Effector memory CD4-positive, alpha-beta T cell (primary cell): Measurements from ENCODE around the gene CDK15.
A peak's percentile ranks its signal among the peaks of the same experiment; 100 is the strongest.

ENCODE experiments used
- DNase-seq, 3 donors: peaks; one replicate each; pipeline ENCODE4 v3.0.0-alpha.2; 2020
- H3K27ac ChIP-seq: 2 replicates; pipeline ENCODE4 v1.7.0; 2013; ENCODE audit warnings: mild to moderate bottlenecking, low read length, moderate library complexity; ENCODE audit not compliant: insufficient read depth, poor library complexity, severe bottlenecking
- H3K27me3 ChIP-seq: replicated peaks from 2 replicates; pipeline ENCODE4 v1.7.0; 2013; ENCODE audit warnings: mild to moderate bottlenecking, low read length; ENCODE audit not compliant: insufficient read depth, control insufficient read depth, poor library complexity, severe bottlenecking
- H3K36me3 ChIP-seq: 2 replicates; pipeline ENCODE4 v1.7.0; 2013; ENCODE audit warnings: mild to moderate bottlenecking, low read length, moderate library complexity; ENCODE audit not compliant: control insufficient read depth, insufficient read depth
- H3K4me1 ChIP-seq: 2 replicates; pipeline ENCODE4 v1.7.0; 2013; ENCODE audit warnings: low read length, mild to moderate bottlenecking; ENCODE audit not compliant: control insufficient read depth, insufficient read depth, poor library complexity, severe bottlenecking
- H3K4me3 ChIP-seq: 2 replicates; pipeline ENCODE4 v1.7.0; 2013; ENCODE audit warnings: low read length, low read depth, mild to moderate bottlenecking; ENCODE audit not compliant: insufficient read depth, poor library complexity, severe bottlenecking
- H3K9me3 ChIP-seq: 2 replicates; pipeline ENCODE4 v1.7.0; 2013; ENCODE audit warnings: mild to moderate bottlenecking, low read length, moderate library complexity; ENCODE audit not compliant: control insufficient read depth

The CDK15 gene

GRCh38 chr2:201858281-201859184 is 52.2 kb downstream of the CDK15 start:
- no peak for DNase-seq
- no peak overlapping the region for H3K27ac ChIP-seq
- no peak overlapping the region for H3K4me3 ChIP-seq

GRCh38 chr2:201859949-201860348 is 53.6 kb downstream of the CDK15 start:
- H3K4me1 ChIP-seq, result peaks cover 5% of the 10 kb centered on the region
- no peak for DNase-seq
- no peak overlapping the region for H3K27ac ChIP-seq
- no peaks in the 10 kb centered on the region for H3K9me3 ChIP-seq
- no peaks in the 10 kb centered on the region for H3K36me3 ChIP-seq
- no peak overlapping the region for H3K4me3 ChIP-seq
- H3K27me3 ChIP-seq, result peaks cover 3% of the 10 kb centered on the region

More at GRCh38 chr2:201858281-201859184, 52.2 kb downstream of the CDK15 start:
- peaks cover 5% of the 10 kb centered on the region for H3K4me1 ChIP-seq
- H3K9me3 ChIP-seq, result no peaks in the 10 kb centered on the region
- H3K27me3 ChIP-seq, result no peaks in the 10 kb centered on the region
- no peaks in the 10 kb centered on the region for H3K36me3 ChIP-seq

- Histone ChIP-seq H3K4me3 (no peak overlapping the region), H3K27ac (no peak overlapping the region), H3K36me3 (no peaks in the 10 kb centered on the region), H3K9me3 (no peaks in the 10 kb centered on the region), H3K27me3 (peaks cover 7% of the 10 kb centered on the region), H3K4me1 (peaks cover 5% of the 10 kb centered on the region)
- peak in 1 of 3 donors; percentile 15 for DNase-seq
Observed at GRCh38 chr2:201860636-201861066, 54.3 kb downstream of the CDK15 start.

- Histone ChIP-seq H3K9me3 (no peaks in the 10 kb centered on the region), H3K4me1 (peaks cover 5% of the 10 kb centered on the region), H3K27me3 (peaks cover 7% of the 10 kb centered on the region), H3K4me3 (no peak overlapping the region), H3K36me3 (no peaks in the 10 kb centered on the region), H3K27ac (no peak overlapping the region)
- no peak for DNase-seq
Observed at GRCh38 chr2:201862843-201863242, 56.5 kb downstream of the CDK15 start.

- no peak for DNase-seq
- no peaks in the 10 kb centered on the region for H3K4me1 ChIP-seq
- H3K4me3 ChIP-seq, result no peak overlapping the region
- H3K36me3 ChIP-seq, result no peaks in the 10 kb centered on the region
- no peak overlapping the region for H3K27ac ChIP-seq
- no peaks in the 10 kb centered on the region for H3K9me3 ChIP-seq
- H3K27me3 ChIP-seq, result peaks cover 7% of the 10 kb centered on the region
Observed at GRCh38 chr2:201866643-201867473, 60.5 kb downstream of the CDK15 start.

- Histone ChIP-seq H3K4me1 (no peaks in the 10 kb centered on the region), H3K9me3 (no peaks in the 10 kb centered on the region), H3K36me3 (no peaks in the 10 kb centered on the region), H3K4me3 (no peak overlapping the region), H3K27ac (no peak overlapping the region), H3K27me3 (no peaks in the 10 kb centered on the region)
- DNase-seq, result no peak
Observed at GRCh38 chr2:201871471-201871870, 65.1 kb downstream of the CDK15 start.

GRCh38 chr2:201872591-201872990 is 66.3 kb downstream of the CDK15 start:
- Histone ChIP-seq H3K27ac (no peak overlapping the region), H3K4me3 (no peak overlapping the region), H3K9me3 (no peaks in the 10 kb centered on the region), H3K4me1 (no peaks in the 10 kb centered on the region), H3K27me3 (no peaks in the 10 kb centered on the region), H3K36me3 (no peaks in the 10 kb centered on the region)
- DNase-seq, result no peak

GRCh38 chr2:201879996-201880395 is 73.7 kb downstream of the CDK15 start:
- Histone ChIP-seq H3K4me1 (no peaks in the 10 kb centered on the region), H3K9me3 (no peaks in the 10 kb centered on the region), H3K4me3 (no peak overlapping the region), H3K27me3 (peaks cover 3% of the 10 kb centered on the region), H3K36me3 (no peaks in the 10 kb centered on the region), H3K27ac (no peak overlapping the region)
- no peak for DNase-seq

- DNase-seq, result no peak
- Histone ChIP-seq H3K4me1 (no peaks in the 10 kb centered on the region), H3K36me3 (no peaks in the 10 kb centered on the region), H3K27me3 (peaks cover 3% of the 10 kb centered on the region), H3K27ac (no peak overlapping the region), H3K9me3 (no peaks in the 10 kb centered on the region), H3K4me3 (no peak overlapping the region)
Observed at GRCh38 chr2:201880579-201880978, 74.2 kb downstream of the CDK15 start.
